Hematopoietic multipotent progenitor cell treated with erythropoietin and hydrocortisone succinate and interleukin-3 and kit ligand, for 17 days (in vitro differentiated cells): ENCODE measurements around the gene CBX4.

ENCODE experiments used
- DNase-seq: peaks from one replicate; pipeline ENCODE4 v3.0.0-alpha.2; 2015; ENCODE audit warnings: low spot score

CBX4 gene

DNA sequence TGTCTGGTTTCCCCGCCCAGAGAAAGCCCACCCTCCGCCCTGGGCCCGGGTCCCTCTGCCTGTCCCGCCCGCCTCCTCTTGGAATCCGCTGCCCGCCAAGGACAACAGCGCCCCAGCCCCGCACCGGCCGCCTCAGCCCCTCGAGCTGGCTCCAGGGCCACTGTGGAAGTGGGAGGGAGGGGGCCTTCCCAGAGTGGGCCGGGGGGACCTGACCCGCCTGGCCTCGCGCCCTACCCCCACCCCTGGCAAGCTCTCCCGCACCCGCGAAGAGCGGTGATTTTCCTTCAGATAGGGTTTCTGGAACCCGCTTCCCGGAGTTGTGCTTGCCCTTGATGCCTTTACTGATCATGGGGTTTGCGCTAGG lies 40.1 kb downstream of the CBX4 start:
- no peak for DNase-seq

DNA sequence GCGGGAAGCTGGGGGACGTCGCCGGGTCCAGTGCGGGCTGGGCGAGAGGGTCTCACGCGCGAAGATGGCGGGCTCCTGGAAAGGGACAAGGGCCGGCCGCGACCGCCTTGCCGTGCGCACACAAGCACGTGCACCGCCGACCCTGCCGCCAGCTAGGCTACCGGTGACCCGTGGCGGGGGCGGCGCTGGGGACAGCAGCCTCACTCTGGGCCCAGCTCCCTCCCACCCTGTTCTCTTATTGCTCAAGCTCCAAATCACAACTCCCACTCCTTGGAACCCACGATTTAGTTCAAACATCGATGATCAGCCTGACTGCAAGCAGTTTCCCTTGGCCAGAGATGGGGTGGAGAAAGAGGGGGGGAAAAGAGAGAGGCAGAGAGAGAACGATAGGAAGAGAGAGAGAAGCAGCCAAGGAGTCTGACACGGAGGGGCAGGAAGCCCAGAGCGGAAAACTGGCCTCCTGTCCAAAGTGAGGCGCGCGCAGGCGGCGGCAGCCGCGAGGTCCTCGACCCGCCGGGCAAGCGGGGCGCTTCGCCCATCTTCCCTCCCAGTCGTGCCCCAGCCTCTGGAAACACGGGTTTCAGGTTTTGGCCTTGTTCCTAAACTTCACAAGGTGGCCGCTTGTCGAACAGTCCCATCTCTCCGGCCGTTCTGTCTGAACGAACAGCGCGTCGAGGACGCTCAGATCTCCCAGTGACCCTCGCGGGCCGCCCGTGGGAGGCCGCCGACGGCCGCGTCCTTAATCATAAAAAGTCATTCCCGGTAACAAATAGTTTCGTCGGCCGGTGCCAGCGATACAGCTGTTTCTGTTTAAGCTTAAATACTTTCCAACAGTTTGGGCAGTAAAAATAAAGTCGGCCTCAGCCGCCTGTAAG lies 40.7 kb downstream of the CBX4 start:
- no peak for DNase-seq

DNA sequence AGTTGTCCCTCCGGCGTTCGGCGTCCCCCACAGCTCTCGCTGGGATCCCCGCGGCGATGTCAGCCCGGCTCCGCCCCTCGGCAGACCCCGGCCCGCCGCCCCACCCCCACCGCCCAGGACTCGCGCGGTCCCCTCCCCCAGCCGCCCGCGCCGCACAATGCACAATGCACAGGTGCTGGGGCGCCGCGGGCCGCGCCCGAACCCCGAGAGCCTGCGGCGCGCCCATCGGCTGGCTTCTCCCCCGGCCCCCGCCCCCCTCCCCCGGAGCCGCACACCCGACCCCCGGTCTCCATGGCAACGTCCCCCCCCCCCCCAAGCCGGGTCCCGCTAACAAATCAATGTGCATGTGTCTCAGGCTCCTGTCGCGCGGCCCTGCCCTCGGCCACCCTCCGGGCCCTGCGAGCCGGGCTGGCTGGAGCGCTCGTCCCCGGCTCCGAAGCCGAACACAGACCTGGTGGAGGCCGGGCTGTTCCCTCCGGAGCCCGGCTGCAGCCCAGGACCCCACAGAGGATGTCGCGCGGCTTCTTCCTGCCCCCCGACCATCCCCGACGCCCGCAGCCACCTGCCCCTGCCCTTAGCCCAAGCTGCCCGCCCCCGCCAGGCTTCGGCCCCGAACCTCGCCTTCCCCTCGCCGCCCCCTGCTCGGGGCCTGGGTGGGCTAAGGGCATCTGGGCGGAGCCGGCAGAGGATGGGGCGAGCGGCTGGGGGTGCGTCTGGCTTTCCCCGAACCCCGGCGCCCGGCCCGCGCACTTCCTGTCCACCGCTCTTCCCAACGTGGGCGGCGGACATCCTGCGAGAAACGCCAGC lies 41.5 kb downstream of the CBX4 start:
- DNase-seq, result no peak

DNA sequence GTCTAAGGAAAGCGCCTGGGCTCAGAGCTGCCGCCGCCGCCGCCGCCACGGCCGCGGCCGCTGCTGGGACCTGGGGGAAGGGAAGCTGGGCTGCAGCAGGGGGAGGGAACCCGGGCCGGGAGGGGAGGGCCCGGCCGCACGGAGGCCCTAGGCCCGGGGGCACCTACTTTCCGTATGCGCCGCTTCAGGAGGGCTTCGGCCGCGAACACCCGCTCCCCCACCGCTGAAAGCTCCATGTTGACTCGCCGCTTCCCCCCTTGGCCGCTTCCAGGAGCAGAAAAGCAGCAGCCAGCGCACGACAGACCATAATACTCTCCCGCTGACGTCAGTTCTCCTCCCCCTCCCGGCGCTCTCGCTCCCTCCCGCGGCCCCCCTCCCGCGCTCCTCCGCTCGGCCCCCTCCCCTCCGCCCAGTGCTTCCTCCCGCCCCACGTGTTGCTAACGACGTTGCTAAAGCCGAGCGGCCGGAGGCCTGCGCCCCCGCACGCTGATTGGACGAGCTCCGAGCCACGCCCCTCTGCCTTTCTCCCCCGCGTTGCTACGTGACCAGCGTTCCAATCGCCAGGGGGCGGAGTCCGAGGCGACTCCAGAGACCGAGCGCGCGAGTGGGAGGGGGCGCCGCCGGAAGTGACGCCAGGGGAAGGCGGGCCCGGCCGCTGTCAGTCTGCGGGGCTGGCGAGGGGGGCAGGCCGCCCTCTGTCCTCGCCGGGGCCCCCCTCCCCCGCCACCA lies 42.3 kb downstream of the CBX4 start, which contains the start of gene CBX8:
Gene CBX8 (minus strand): TSS at position 315 of the 729 bp plus-strand sequence. CDS start 79 bp downstream, at position 236.
- peak; percentile 93 for DNase-seq

DNA sequence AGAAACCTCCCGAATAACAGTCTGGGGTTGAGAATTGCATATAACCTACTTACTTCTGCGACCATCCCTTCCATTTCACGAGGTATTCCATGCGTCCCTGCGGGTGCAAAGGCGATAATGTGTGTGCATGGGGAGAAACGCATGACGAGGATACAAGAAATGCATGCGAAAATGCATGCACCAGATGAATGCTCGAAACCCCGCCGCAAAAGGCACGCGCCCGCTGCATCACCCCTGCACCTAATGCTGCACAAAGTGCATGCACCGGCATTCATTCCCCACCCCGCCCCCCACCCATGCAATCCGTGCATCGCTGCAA lies 42.8 kb downstream of the CBX4 start:
- DNase-seq, result no peak

GRCh38 chr17:79795795-79796443 lies 43.3 kb downstream of the CBX4 start:
- no peak for DNase-seq

DNA sequence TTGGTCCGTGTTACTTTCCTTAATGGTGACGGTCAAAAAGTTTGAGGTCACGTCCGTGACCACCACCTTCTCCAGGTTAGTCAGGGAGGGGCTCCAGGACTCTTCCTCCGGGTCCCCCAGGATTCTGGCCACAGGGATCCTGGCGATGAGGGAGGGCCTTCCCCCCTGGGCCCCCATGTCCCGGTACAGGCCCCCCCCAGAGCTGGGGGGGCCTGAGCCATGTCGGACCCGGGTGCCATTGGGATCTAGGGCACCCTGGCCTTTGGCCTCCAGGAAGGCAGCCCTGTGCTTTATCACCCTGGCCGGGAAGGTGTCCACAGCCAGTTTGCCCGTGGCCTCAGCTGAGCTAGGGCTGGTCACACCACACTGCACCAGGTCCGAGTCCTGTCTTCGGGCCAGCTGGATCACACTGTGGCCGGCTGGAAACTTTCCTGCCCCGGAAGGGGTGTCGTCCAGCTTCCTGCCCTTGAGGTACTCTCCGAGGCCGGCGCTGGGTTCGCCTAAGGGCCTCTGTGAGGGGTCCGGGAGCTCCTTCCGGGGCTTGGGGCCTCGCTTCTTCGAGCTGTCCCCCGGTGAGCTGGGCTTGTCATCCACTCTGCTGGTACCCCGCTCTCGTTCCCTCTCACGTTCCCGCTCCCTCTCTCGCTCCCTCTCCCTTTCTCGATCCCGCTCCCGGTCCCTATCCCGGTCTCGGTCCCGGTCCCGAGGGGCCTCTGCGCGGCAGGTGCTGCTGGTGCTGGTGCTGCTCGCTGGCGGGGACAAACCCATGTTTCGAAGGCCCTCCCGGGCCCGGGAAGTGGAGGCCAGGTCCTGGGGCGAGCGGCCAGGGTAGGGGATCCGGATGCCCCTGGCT lies 44.4 kb downstream of the CBX4 start:
- no peak for DNase-seq

DNA sequence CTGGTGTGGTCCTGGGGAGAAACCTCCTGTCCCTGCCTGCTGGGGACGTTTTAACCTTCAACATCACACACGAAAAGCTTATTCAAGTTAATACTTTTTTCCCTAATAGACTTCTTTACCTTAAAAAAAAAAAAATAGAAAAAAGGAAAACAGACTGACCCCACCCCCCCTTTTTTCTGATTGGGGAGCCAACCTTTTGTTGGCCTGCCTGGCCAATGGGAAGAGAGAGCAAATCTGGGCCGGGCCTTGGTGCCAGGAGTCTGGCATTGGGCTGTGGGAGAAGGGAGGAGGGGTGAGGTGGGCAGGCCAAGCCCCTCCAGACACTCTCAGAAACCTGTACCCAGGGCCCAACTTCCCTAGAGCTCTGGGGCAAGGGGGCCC lies 45.3 kb downstream of the CBX4 start:
- DNase-seq, result no peak

DNA sequence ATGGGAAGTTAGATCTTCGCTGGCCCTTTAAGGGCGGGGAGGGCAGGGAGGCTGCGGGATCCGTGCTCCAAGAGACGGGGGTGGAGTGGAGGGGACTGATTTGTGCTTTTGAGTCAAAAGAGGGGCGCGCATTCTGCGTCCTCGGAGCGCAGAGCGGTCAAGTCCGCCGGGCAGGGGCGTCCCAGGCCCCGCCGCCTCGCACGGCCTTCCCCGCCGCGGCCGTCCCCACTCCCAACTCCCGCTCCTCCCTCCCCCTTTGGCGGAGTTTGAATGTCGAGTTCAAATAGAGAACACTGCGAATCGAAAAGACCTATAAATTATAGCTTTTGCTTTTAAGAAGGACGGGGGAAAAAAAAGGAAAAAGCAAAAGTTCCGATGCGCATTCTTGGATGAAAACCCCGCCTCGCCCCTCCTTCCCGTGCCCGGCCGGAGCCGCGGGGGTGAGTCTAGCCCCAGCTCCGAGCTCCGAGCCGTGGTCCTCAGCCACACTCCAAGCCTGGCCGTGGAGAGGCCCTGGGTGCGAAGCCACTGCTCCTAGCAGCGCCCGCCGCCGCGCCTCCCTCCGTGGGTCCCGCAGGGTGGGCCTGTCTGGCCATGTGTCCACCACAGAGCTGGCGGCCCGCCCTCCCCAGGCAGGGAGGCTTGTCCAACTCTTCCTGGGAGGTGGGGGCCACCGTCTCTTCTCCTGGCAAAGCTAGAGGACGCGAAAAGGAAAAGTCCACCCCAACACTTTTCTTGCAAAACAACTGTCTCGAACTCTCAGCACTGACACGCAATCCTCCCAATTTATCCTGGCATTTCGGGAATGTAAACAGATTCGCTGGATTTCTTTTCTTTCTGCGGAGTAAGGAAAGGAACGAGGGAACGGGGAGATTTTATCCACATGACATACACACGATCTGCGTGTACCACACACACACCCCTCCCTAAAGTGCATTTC lies 46.0 kb downstream of the CBX4 start:
- no peak for DNase-seq

- no peak for DNase-seq
These were observed 46.8 kb downstream of the CBX4 start for GRCh38 chr17:79792341-79792871.

DNA sequence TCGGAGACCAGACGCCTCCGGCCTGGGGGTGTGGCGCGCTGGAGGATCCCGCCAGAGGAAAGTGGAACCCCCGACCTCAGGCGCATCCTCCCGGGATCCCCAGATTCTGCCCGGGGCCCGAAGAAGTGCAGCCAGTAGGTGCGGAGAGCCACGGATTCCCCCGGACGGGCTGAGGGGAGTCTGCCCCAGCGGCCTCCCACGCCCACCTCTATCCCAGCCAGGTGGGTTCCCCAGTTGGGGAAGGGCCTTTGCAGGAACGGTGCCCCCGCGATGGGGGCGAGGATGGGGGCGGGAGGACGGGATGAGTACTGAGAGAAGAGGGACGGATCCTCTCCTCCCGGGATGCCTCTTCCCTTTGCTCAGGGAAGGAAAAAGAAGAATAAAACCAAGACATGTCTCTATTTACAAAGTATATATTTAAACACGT lies 47.5 kb downstream of the CBX4 start:
- DNase-seq, result no peak

GRCh38 chr17:79790805-79791734 lies 48.2 kb downstream of the CBX4 start:
- DNase-seq, result no peak

- DNase-seq, result no peak
These were observed 49.1 kb downstream of the CBX4 start for GRCh38 chr17:79789943-79790804.

DNA sequence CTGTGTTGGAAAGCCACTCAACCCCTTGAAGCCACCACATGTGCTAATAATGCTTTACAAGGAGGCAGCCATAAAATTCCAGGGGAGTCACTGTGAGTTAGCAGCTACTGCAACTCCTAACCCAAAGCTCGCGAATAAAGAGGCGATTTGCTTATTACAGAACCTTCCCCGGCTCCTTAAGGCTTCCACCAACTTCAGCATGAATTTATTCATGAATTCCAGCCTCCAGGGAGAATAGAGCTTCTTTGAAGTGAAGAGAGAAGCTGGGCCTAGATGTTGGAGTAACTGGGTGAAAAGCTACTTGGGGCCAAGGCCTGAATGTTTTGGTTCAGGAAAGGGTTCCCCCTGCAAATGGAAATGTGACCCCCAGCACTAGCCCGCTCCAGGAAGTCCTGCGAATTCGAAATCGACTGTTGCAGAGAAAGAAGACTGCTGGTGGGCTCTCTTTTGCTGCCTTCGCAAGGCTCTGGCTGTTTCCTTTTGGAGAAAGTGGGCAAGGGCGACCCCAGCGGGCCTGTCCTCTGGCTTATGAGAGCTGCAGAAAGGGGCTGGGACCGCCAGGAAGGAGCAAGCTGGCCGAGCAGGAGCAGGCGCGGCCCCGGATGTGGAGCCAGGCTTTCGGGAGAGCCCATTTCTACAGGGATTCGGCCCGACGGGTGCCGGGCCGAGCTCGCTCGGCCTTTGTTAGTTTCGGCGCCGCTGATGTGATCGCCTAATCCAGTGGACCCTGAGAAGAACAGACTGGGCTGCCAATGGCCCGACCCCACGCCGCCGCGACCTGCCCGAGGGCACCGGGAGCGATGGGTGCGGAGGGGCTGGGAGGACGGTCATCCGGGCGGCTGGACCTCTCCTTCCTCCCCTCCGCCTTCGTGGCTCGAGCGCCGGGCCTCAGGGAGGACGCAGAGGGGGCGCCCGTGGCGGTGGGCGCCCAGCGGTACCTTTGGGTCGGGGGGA lies 50.0 kb downstream of the CBX4 start:
- DNase-seq, result no peak

- DNase-seq, result no peak
These were observed 50.8 kb downstream of the CBX4 start for GRCh38 chr17:79788455-79788854.

GRCh38 chr17:79786930-79787643 lies 52.2 kb downstream of the CBX4 start:
- no peak for DNase-seq
